Measurements from ENCODE around the gene ZNF556. TPM values are rescaled to one million over a fixed set of nuclear protein-coding genes. Genes with fewer than 3 reads are reported as not detected.
"Not testable (repeated sequence)": the region's sequence is repeated elsewhere in the genome, so short reads cannot be mapped to it uniquely, and the experiment has no call there.

Gene ZNF556
- total RNA-seq, 1 donor from 2014 or later = 2.4 TPM

DNA sequence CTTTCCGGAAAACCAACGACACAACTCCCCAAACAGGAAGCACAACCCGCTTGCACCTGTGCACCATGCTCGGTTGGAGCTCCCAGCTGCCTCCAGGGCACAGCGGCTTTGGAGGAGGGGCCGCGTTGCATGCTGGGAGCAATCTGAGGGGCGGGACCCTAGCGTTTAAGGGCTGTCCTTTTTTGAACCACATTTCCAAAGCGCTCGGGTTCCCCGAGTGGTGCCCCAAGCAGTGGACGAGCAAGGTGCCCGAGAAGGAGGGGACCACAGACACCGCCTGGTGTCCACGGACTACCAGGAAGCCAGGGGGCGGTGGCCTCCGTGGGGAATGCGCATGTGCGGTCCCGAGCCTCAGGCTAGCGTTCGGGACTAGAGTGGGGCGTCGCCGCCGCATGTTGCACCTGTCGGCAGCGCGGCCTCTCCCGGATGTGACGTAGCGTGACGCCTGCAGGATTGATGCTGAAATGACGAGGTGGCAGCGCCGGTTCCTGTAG, 21.6 kb downstream of the ZNF556 start:
- no peak for FAIRE-seq
- no peak overlapping the region for H3K4me3 ChIP-seq (ENCODE audit: low read depth, low read length)

DNA sequence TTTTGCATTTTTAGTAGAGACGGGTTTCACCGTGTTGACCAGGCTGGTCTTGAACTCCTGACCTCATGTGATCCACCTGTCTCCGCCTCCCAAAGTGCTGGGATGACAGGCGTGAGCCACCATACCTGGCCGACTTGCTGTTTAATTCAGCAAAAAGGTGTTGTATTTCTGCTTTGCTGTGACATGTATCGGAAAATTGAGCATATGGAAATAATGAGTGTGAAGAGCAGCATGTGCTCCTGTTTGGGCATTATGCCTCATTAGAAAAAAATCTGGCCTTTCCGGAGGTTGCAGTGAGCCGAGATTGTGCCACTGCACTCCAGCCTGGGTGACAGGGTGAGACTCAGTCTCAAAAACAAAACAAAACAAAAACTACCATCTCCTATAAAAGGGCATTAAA, 23.4 kb downstream of the ZNF556 start:
- H3K27me3 ChIP-seq (ENCODE audit: control insufficient read depth, insufficient read depth, low read length); H3K36me3 ChIP-seq (ENCODE audit: control insufficient read depth, insufficient read depth, low read length); FAIRE-seq; H3K4me3 ChIP-seq (ENCODE audit: low read depth, low read length): not testable (repeated sequence)
- DNase-seq (ENCODE audit: low read depth) = peak; percentile 39

More for the DNA sequence above, 21.6 kb downstream of the ZNF556 start:
- TF ChIP-seq, protein P1, sequence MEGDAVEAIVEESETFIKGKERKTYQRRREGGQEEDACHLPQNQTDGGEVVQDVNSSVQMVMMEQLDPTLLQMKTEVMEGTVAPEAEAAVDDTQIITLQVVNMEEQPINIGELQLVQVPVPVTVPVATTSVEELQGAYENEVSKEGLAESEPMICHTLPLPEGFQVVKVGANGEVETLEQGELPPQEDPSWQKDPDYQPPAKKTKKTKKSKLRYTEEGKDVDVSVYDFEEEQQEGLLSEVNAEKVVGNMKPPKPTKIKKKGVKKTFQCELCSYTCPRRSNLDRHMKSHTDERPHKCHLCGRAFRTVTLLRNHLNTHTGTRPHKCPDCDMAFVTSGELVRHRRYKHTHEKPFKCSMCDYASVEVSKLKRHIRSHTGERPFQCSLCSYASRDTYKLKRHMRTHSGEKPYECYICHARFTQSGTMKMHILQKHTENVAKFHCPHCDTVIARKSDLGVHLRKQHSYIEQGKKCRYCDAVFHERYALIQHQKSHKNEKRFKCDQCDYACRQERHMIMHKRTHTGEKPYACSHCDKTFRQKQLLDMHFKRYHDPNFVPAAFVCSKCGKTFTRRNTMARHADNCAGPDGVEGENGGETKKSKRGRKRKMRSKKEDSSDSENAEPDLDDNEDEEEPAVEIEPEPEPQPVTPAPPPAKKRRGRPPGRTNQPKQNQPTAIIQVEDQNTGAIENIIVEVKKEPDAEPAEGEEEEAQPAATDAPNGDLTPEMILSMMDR (IDR thresholded peaks at IDR 0.05; ENCODE audit: insufficient read depth, low read length, severe bottlenecking) = no peak
- Histone ChIP-seq H3K36me3 (ENCODE audit: control insufficient read depth, insufficient read depth, low read length) (no peaks in the 10 kb centered on the region), H3K27me3 (ENCODE audit: control insufficient read depth, insufficient read depth, low read length) (no peaks in the 10 kb centered on the region)
- DNase-seq (ENCODE audit: low read depth) = no peak

DNA sequence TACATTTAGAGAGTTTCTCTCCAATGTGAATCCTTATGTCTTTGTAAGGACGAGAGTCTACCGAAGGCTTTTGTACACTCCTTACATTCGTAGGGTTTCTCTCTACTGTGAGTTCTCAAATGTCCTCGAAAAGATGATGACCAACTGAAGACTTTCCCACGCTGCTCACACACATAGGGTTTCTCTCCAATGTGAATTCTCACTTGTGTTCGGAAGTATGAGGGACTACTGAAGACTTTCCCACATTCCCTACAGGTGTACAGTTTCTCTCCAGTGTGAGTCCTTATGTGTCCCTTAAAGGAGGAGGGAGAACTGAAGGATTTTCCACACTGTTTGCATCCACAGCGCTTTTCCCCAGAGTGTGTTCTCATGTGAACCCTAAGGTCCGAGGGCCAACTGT, 29.6 kb downstream of the ZNF556 start:
- FAIRE-seq (peak; percentile 36), DNase-seq (ENCODE audit: low read depth) (no peak)
- Histone ChIP-seq H3K36me3 (ENCODE audit: control insufficient read depth, insufficient read depth, low read length) (no peaks in the 10 kb centered on the region), H3K27me3 (ENCODE audit: control insufficient read depth, insufficient read depth, low read length) (no peaks in the 10 kb centered on the region), H3K4me3 (ENCODE audit: low read depth, low read length) (no peak overlapping the region)
- TF ChIP-seq, protein P1 (IDR thresholded peaks at IDR 0.05; ENCODE audit: insufficient read depth, low read length, severe bottlenecking) = no peak

DNA sequence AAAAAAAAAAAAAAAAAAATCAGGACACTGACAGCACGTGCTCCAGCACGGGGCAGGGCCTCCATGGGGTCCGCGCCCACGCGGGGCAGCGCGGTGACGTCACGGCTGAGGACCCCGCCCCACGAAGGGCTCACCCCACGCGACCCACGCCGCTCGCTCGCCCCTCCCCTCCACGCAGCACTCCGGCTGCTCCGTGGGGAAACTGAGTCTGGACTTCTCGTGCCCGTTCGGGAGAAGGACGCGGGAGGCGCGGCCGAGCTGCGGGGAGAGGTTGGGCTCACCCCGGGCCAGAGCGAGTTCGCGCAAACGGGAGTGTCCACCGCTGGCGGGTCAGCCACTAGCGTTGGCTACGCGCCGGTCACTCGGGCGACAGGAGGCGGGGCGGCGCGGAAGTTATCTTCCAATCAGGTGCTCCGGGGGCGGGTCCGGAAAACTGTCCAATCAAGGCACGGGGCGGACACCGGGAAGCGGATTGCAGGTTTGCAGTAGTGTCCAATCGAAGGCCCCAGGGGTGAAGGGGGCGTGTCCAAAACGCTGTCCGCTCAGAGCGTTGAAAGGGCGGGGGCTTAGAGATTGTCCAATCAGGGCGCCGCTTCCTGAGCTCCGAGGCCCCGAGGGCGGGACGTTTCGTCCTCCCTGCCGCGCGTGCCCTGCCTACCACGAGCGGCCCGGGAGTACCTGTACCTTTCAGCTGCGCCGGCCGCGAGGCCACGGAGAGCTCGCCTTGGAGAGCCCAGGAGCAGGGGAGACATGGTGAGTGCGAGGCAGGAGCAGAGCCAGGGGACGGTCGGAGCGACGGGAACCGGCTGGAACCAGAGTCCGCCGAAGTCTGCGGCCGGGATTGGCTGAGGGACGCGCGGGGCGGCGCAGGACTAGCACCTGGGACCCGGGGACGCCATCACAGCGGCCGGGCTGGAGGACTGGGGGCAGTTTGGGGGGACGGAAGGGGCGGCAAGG, 33.4 kb downstream of the ZNF556 start, which contains the start of gene ZNF57:
TSS of gene ZNF57 (plus strand) at position 633 of the 957 bp plus-strand sequence. CDS start at position 751, 118 bp downstream.
- Histone ChIP-seq H3K36me3 (ENCODE audit: control insufficient read depth, insufficient read depth, low read length) (no peaks in the 10 kb centered on the region), H3K4me3 (ENCODE audit: low read depth, low read length) (peak within 1 kb of the TSS; percentile 93), H3K27me3 (ENCODE audit: control insufficient read depth, insufficient read depth, low read length) (no peaks in the 10 kb centered on the region)
- peak; percentile 28 for FAIRE-seq
- TF ChIP-seq, protein P1 (IDR thresholded peaks at IDR 0.05; ENCODE audit: insufficient read depth, low read length, severe bottlenecking) = no peak
- DNase-seq (ENCODE audit: low read depth) = peak; percentile 96

DNA sequence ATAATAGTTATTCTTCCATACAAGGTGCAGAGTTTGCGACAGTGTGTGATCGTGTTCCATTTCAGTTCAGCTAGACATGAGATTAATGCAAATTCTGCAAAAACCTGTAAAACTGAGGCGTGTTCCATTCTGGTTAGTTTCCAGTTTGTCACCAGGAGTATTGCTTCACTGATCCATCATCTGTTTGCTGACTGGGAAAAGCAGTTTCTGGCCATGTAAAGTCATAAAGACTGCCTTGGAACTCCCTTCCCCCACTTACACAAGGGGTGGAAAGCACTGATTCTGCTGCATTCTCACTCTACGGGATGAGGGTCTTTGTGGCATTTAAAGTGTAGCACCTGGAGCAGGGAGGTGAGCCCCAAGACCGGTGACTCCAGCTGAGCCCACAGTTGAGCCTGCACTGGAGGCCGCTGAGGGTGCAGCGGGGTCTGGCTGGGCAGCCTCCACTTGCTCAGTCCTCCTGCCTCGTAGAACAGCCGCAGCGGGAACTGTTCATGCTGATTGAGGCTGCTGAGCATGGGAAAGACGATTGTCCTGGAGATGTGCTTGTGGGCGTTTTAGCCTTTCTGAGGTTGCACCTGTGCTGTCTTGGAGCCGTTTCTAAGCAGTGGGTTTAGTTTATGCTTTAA, 35.6 kb downstream of the ZNF556 start:
- TF ChIP-seq, protein P1 (IDR thresholded peaks at IDR 0.05; ENCODE audit: insufficient read depth, low read length, severe bottlenecking) = no peak
- H3K4me3 ChIP-seq (ENCODE audit: low read depth, low read length) = no peak overlapping the region
- no peaks in the 10 kb centered on the region for H3K36me3 ChIP-seq (ENCODE audit: control insufficient read depth, insufficient read depth, low read length)
- DNase-seq (ENCODE audit: low read depth) (no peak), FAIRE-seq (no peak)
- H3K27me3 ChIP-seq (ENCODE audit: control insufficient read depth, insufficient read depth, low read length) = no peaks in the 10 kb centered on the region

DNA sequence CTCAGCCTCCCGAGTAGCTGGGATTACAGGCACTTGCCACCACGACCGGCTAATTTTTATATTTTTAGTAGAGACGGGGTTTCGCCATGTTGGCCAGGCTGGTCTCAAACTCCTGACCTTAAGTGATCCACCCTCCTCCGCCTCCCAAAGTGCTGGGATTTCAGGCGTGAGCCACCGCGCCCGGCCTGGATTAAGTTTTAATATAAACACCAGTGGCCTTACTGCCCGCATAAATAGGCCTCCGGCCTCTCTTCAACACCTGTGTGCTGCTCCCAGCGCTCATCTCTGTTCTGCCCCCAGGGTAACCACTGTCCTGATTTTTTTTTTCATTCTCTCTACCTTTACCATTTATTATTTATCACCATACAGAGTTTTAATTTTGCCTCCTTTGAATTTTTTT, 36.2 kb downstream of the ZNF556 start:
- not testable (repeated sequence) for H3K4me3 ChIP-seq (ENCODE audit: low read depth, low read length); H3K36me3 ChIP-seq (ENCODE audit: control insufficient read depth, insufficient read depth, low read length); H3K27me3 ChIP-seq (ENCODE audit: control insufficient read depth, insufficient read depth, low read length); DNase-seq (ENCODE audit: low read depth); FAIRE-seq

Data from bronchial epithelial cell (primary cell).